DOHH2 (cell line): Measurements from ENCODE around the gene CBLN4.

Source experiments
- H3F3A ChIP-seq: fragments of 200-600 bp; sonication (generic), shearing (Covaris generic); 2 replicates; pipeline ENCODE4 v1.6.0; 2016; ENCODE audit warnings: antibody characterized with exemption, mild to moderate bottlenecking; ENCODE audit not compliant: control insufficient read depth, insufficient read depth
- H3K27ac ChIP-seq: fragments of 200-600 bp; sonication (generic); 2 replicates; pipeline ENCODE4 v1.5.1; 2014; ENCODE audit warnings: low read depth, mild to moderate bottlenecking, low read length, moderate library complexity
- H3K27me3 ChIP-seq: fragments of 200-600 bp; sonication (generic); 2 replicates; pipeline ENCODE4 v1.6.1; 2014; ENCODE audit warnings: mild to moderate bottlenecking, low read length, mixed read lengths; ENCODE audit not compliant: control insufficient read depth
- H3K36me3 ChIP-seq: fragments of 200-600 bp; sonication (generic); 2 replicates; pipeline ENCODE4 v1.6.1; 2014; ENCODE audit warnings: mild to moderate bottlenecking, low read length, moderate library complexity, mixed read lengths; ENCODE audit not compliant: control insufficient read depth
- H3K4me1 ChIP-seq: fragments of 200-600 bp; sonication (generic); 2 replicates; pipeline ENCODE4 v1.6.1; 2014; ENCODE audit warnings: mild to moderate bottlenecking, low read length, mixed read lengths; ENCODE audit not compliant: control insufficient read depth
- H3K4me2 ChIP-seq: fragments of 200-600 bp; sonication (generic); 2 replicates; pipeline ENCODE4 v1.6.0; 2014; ENCODE audit warnings: mild to moderate bottlenecking, low read length, moderate library complexity
- H3K4me3 ChIP-seq: fragments of 200-600 bp; sonication (generic); 2 replicates; pipeline ENCODE4 v1.5.1; 2014; ENCODE audit warnings: mild to moderate bottlenecking, low read length, mixed read lengths
- H3K79me2 ChIP-seq: fragments of 200-600 bp; sonication (generic); 2 replicates; pipeline ENCODE4 v1.6.1; 2014; ENCODE audit warnings: mild to moderate bottlenecking, low read length, mixed read lengths; ENCODE audit not compliant: control insufficient read depth
- H3K9me2 ChIP-seq: fragments of 200-600 bp; sonication (generic); replicated peaks from 2 replicates; pipeline ENCODE4 v1.6.1; 2014; ENCODE audit warnings: mild to moderate bottlenecking, low read length, mixed read lengths; ENCODE audit not compliant: control insufficient read depth
- H3K9me3 ChIP-seq: fragments of 200-600 bp; sonication (generic); 2 replicates; pipeline ENCODE4 v1.6.1; 2014; ENCODE audit warnings: antibody characterized with exemption, low read length, mixed read lengths; ENCODE audit not compliant: control insufficient read depth, insufficient read depth
- H4K20me1 ChIP-seq: fragments of 200-600 bp; sonication (generic); 2 replicates; pipeline ENCODE4 v1.6.0; 2014; ENCODE audit warnings: low read depth, mild to moderate bottlenecking, antibody characterized with exemption, low read length, moderate library complexity; ENCODE audit not compliant: control insufficient read depth, insufficient read depth
- EZH2phosphoT487 ChIP-seq: fragments of 200-600 bp; sonication (generic); IDR thresholded peaks from 2 replicates; pipeline ENCODE4 v1.6.1; 2017; ENCODE audit warnings: borderline replicate concordance, mild to moderate bottlenecking, antibody characterized with exemption, low read length, moderate library complexity, mixed read lengths
- TF ChIP-seq, protein P1 (sequence below): fragments of 200-600 bp; sonication (generic); IDR thresholded peaks from one replicate; pipeline ENCODE4 v1.5.1; 2014; ENCODE audit warnings: antibody characterized with exemption, mild to moderate bottlenecking, low read depth, low read length; ENCODE audit not compliant: poor library complexity, severe bottlenecking

The CBLN4 gene

DNA sequence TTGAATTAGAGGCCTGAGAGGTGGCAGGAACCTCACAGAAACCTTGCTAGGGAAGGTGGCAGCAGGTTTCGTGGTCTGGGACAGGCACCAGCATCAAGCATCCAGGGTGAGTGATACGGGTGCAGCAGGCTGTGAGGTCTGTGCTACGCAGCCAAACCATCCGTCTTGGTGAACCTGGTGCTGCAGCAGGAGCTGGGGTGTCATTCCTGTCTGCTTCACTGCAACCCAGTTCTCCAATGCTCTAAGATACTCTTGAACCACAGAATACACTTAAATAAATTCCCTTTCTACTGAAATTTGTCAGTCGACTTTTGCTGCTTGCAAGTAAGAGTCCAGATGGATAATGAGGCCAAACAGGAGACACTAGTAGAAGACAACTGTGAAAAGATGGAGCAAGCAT, 9.7 kb upstream of the CBLN4 start:
- no peaks in the 10 kb centered on the region for H4K20me1 ChIP-seq
- H3K27ac ChIP-seq: no peak overlapping the region
- H3K4me1 ChIP-seq: no peaks in the 10 kb centered on the region
- TF ChIP-seq, protein P1, sequence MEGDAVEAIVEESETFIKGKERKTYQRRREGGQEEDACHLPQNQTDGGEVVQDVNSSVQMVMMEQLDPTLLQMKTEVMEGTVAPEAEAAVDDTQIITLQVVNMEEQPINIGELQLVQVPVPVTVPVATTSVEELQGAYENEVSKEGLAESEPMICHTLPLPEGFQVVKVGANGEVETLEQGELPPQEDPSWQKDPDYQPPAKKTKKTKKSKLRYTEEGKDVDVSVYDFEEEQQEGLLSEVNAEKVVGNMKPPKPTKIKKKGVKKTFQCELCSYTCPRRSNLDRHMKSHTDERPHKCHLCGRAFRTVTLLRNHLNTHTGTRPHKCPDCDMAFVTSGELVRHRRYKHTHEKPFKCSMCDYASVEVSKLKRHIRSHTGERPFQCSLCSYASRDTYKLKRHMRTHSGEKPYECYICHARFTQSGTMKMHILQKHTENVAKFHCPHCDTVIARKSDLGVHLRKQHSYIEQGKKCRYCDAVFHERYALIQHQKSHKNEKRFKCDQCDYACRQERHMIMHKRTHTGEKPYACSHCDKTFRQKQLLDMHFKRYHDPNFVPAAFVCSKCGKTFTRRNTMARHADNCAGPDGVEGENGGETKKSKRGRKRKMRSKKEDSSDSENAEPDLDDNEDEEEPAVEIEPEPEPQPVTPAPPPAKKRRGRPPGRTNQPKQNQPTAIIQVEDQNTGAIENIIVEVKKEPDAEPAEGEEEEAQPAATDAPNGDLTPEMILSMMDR: no peak
- no peak for TF ChIP-seq EZH2phosphoT487
- H3K4me3 ChIP-seq: no peak overlapping the region
- no peak overlapping the region for H3K4me2 ChIP-seq
- peaks cover 5% of the 10 kb centered on the region; the same call in 1 of the 2 replicates for H3K9me3 ChIP-seq
- no peaks in the 10 kb centered on the region for H3K9me2 ChIP-seq
- H3K79me2 ChIP-seq: no peaks in the 10 kb centered on the region
- no peaks in the 10 kb centered on the region for H3K36me3 ChIP-seq
- no peaks in the 10 kb centered on the region for H3K27me3 ChIP-seq
- H3F3A ChIP-seq: no peaks in the 10 kb centered on the region

DNA sequence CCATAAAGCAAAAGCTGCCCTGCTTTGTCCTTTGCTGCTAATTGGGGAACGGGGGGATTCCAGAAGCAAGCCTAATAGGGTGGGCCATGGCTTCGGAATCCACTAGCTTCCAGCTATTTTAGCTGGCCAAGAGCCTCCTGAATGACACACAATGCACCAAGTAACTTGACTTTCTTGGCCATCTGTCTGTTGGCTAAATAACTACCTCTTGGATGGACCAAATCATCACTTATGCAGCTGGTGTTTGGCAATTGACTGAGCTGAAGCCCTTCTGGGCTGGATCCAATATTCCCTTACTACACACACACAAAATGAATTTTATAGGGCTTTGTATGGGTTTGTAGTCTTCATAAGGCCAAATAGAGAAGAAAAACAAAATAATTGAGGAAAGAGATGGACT, 8.8 kb upstream of the CBLN4 start:
- no peak overlapping the region for H3K4me2 ChIP-seq
- H3K4me3 ChIP-seq: no peak overlapping the region
- TF ChIP-seq, protein P1: no peak
- TF ChIP-seq EZH2phosphoT487: no peak
- H3F3A ChIP-seq: no peaks in the 10 kb centered on the region
- H3K79me2 ChIP-seq: no peaks in the 10 kb centered on the region
- no peaks in the 10 kb centered on the region for H3K27me3 ChIP-seq
- no peaks in the 10 kb centered on the region for H3K36me3 ChIP-seq
- H3K9me2 ChIP-seq: no peaks in the 10 kb centered on the region
- H3K4me1 ChIP-seq: no peaks in the 10 kb centered on the region
- H4K20me1 ChIP-seq: no peaks in the 10 kb centered on the region
- H3K9me3 ChIP-seq: peaks cover 5% of the 10 kb centered on the region; the same call in 1 of the 2 replicates
- H3K27ac ChIP-seq: no peak overlapping the region

DNA sequence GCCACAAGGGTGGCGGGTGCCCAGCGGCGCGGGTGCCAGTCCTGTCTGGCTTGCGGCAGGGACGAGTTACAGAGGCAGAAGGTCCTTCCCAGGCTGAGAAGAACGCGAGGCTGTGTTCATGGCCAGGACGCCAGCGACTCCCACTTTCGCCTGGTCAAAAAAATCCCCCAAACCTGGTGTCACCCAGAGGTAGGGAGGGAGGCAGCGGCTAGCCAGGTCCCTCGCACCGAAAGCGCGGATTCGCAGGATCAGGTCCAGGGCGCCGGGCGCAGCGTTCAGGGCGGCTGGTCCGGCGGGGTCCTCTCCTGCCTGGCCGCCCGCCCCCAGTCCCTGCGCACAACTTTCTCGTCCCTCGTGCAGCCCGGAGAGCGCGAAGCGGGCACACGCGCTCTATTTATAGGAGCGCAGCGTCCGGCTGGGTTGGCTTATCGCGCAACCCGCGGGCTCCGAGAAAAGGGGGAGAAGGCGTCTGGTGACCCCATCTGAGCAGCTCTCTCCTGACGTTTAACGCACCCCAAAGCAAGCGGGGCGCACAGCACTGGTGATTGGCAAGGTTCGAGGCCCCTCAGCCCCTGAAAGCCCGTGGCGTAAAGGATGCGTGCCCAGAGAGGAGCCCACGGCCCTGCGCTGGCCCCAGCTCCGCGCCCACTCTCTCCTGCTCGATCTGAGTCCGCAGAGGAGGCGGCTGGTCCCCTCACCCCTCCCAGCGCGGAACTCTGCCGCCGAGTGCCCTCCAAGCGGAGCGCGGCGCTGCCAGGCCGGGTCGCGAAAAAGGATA, 519 bp downstream of the CBLN4 start:
- TF ChIP-seq EZH2phosphoT487: no peak
- TF ChIP-seq, protein P1: no peak
- H3K4me1 ChIP-seq: no peaks in the 10 kb centered on the region
- no peaks in the 10 kb centered on the region for H3K79me2 ChIP-seq
- no peaks in the 10 kb centered on the region for H3K9me2 ChIP-seq
- H3K27ac ChIP-seq: no peak overlapping the region
- H3K36me3 ChIP-seq: no peaks in the 10 kb centered on the region
- peaks cover 3% of the 10 kb centered on the region; the same call in 1 of the 2 replicates for H3K9me3 ChIP-seq
- no peak overlapping the region for H3K4me2 ChIP-seq
- H4K20me1 ChIP-seq: no peaks in the 10 kb centered on the region
- H3F3A ChIP-seq: no peaks in the 10 kb centered on the region
- H3K4me3 ChIP-seq: no peak overlapping the region
- no peaks in the 10 kb centered on the region for H3K27me3 ChIP-seq
